HG02763 (cell line): ENCODE data around the gene SLC4A11.

Experiments used
- ATAC-seq: cut with Tn5 transposase; IDR thresholded peaks from one replicate; pipeline ENCODE4 v1.9.1; 2021; ENCODE audit warnings: mild to moderate bottlenecking, moderate library complexity; ENCODE audit not compliant: unreplicated experiment

The SLC4A11 gene

DNA sequence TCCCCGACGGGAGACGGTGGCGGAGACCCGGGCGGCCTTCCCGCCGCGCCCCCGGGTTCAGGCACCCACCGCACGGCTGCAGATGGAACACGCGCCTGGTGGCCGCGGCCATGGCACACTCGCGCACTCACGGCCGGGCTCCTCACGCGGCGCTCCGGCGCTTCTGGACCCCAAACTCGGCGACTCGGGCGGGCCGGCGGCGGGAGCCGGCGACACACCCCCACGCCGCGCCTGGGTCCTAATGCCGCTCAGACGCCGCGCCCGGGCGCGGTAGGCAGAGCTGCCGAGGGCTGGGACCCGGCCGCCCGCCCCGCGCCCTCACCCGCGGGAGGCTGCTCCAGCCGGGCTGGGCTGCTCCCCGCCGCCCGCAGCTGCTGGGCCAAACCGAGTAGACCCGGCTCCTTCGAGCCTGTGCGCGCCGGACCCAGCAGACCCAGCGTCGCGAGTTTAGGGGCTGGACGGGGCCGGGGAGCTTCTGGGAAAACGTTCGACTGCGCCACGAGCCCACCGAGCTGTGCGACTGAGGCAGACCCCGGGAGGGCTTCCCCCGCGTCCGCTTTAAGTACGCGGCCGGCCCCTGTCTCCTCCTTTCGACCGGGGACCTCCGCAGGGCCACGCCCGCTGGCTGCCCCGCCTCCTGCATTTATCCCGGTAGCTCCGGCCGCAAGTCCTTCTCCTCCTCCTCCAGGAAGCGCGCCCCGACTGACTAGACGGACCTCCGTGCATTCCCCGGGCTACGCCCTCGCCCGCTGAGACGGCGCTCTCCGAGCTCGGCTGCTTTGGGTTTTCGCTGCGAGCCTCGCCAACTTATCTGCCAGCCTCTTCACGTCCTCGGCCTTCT lies at the start of gene SLC4A11:
TSS of gene SLC4A11 (minus strand) at position 165 of the 841 bp plus-strand sequence. CDS start at position 112, 53 bp downstream.
- ATAC-seq = no peak

DNA sequence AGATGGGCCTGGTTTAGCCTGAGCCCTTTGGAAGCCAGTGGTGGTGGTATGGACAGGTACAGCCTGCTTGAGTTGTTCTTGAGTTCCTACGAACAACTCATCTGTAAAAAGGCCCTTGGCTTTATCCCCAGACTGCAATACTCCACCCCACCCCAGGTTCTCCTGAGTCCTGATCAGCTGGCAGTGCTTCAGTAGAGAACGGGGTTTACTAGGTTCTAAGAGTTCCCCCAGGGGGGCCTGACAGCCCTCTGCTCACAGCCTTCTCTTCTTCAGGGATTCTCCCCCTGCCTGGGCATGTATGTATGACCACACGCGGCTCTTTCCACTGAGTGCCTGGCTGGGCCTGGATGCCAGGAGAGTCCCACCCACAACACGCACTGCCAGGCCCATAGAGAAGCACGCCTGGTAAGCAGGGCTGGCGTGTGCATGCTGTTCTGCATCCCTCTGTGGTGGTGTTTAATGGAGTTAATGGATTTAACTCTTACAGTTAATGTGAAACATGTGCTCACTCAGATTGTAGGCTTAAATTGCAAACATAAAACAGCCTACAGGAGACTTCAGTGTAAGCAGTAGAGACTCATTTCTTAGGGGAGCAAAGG lies 44.3 kb upstream of the SLC4A11 start:
- no peak for ATAC-seq

DNA sequence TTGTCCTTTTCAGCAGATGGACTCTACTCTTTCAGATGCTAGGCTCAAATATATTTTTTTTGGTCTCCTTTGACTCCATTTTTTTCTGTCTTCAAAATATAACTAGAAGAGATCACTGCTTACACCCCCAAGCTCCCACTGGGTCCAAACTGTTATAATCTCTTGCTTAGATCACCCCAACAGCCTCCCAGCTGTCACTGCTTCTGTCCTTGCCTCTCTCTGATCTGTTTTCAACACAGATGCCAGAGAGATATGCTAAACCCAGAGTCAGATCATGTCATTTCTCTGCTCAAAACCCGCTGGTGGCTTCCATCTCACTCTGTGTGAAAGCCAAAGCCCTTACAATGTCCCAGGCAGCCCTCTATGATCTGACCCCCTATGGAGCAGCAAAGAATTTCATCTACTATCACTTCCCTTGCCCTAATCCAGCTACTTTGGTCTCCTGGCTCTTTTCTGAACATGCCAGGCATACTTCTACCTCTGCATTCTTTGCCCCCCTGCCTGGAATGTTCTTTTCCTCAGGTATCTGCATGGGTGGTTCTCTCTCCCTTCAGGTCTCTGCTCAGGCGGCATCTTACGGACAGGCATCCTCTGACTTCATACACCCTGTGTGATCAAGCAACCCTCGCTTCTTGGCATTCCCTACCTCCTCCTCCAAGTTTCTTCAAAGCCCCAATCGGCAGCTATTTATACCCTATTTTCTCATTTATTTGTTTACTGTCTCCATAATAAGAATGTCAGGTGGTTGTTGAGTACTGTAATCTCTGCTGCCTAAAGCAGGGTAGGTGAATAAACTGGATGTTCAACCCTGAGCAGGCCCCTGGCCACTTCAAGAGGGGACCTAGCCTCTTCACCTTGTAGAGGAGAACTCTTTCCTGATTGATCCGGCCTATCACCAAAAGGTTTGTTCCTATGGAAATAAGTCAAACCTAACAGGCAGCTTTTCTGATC lies 43.6 kb upstream of the SLC4A11 start:
- no peak for ATAC-seq

DNA sequence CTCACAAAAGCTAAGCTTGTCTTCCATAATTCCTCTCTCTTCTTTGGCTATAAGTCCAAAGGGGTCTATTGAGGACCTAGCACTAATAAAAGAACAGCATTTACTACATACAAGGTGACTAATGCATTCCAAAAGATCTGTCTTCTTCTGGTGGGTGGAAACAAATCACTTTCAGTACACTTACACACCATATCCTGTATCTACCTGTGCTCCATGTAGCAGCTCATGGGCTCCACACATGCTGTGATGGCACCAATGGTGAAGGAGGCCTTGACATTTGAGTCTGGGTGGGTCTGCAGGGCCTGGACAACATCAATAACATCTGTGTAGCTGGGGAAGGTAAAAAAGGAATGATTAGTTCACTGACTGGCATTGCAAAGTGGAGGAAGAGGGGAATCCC lies 42.4 kb upstream of the SLC4A11 start:
- ATAC-seq = no peak

DNA sequence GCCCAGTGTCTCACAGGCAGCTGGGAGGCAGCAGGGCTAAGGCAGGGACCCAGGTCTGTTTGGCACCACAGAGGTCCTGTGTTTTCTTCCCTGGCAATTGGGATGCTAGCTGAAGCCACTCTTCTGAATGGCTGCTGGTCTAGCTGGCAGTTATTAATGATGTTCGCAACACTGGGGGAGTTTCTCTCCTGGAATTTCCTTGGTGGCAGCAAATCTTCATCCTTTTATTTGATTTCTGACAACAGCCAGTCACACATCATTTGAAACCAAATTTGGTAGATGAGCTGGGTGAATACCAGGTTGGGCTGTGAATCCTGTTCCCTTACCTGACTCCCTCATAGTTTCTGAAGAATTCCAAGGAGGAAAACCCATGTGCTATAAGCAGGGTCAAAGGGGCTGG lies 40.8 kb upstream of the SLC4A11 start:
- ATAC-seq = no peak

DNA sequence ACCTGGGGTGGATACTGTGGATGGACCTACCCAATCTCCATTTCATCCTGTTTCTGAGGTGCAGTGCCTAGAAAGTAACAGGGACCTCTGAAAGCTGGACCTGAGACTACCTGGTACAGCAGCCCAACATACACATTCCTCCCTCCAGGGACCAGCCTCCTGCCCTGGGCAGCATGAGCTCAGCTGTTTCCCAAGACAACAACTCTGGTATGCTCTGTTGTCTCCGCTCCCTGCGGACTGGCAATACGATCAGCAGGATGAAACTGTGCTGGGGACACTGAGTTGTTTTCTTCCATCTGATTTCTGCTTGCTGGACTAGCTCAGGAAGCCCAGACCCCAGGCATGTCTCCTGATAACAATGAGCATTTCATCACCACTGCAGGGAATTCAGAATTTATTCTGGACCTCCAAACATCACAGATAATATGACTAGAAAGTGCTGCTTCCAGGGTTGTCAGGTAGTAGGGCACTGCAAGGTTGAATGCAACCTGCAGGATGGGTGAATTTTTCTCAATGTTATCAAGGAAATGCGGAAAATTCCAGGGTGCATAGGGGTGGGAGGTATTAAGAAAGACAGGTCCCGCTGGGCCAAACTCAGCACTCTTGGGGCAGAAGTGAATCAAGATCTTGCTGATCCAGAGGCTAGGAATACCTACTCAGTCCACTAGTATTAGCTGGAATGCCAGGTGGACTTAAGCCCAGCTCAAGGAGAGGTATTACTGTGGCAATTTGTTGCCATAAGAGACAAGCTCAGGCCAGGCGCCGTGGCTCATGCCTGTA lies 38.9 kb upstream of the SLC4A11 start:
- ATAC-seq = no peak

DNA sequence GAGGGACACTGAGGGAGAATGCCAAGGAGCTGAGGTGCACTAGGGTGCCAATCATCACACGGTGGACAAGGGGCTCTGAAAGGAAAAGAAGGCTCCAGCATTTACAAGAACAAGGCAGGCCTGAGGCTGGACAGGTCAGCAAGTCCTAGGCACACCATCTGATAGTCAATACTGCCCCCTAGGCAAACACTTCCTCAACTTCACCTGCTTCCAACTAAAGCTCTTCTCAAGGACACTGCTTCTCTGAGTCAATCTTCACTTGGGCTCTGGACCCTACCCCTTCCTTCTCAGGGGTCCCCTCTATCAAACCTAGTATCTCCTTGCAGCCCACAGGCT lies 37.7 kb upstream of the SLC4A11 start:
- ATAC-seq = no peak

DNA sequence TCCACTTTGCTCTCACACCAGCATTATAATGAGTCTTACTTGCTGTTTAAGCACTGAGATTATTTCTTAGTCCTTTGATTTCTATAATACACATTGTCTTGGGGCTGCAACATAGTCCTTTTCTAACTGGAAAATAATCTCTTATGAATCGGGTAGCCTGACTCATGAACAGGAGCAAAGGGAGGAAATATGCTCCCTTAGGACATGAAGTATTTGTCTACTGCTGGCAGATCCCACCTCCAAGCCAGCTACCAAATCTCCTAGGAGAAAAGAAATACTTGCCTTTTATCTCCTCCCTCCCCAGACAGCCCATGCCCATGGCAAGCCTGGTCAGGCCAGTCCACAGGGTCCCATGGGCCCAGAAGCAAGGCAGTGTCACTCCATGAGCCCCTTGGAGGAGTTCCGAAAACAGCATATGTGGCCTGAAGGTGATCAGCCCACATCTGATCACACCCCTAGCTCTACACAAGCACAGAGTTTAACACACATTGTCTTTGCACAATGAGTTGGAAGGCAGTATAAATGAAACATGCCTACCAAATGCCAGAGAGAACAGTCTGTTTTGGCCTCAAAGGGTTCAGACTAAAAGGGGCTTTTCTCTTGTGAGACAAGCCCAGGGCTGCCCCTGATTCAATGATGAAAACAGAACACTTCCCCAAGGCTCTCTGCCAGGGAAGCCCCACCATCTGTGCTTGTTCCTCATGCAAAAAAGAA lies 37.1 kb upstream of the SLC4A11 start:
- no peak for ATAC-seq

DNA sequence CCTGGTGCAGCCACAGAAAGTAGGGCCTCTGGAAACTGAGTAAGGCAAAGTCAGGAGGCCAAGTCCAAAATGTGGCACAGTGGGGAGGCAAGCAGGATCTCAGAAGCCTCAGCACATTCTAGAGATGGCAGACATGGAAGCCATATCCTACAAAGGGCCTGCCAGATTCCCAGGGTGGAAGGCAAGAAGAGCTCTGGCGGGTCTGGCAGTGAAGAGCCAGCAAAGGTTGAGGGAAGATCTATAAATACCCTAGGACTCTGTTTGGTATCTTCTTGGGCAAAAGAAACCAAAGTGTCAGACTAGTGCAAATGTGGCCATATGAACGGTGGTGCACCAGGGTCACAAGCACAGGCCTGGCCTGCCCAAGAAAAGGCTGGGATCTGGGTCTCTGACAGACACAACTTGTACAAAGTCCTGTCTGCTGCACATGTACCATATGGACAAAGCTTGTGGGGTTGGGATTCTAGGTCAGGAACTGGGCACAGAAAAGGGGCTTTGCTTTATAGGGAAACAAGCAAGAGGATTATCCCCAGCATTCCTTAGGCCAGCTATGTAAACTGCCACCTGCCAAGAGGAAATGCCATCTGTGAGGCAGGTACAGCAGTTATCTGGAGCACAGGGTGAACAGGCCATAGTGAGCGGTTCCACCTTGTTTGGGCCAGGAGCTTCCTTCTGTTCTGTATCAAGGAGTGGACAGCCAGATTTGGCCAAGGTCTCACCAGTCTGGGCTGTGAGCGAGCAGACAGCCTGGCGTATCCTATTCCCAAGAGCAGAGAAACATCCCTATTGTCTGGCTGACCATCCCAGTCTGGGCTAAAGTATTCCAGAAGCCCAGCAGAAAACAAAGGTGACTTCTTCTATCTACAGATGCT lies 36.3 kb upstream of the SLC4A11 start:
- no peak for ATAC-seq

DNA sequence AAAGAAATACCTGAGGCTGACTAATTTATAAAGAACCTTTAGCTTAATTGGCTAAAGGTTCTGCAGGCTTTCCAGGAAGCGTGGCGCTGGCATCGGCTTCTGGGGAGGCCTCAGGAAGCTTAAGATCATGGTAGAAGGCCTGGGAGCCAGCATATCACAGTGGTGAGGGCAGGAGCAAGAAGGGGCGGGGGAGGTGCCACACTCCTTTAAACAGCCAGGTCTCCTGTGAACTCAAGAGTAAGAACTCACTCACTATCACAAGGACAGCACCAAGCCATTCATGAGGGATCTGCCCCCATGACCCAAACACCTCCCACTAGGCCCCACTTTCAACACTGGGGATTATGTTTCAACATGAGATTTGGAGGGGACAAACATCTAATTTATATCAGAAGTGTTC lies 34.4 kb upstream of the SLC4A11 start:
- ATAC-seq = no peak

DNA sequence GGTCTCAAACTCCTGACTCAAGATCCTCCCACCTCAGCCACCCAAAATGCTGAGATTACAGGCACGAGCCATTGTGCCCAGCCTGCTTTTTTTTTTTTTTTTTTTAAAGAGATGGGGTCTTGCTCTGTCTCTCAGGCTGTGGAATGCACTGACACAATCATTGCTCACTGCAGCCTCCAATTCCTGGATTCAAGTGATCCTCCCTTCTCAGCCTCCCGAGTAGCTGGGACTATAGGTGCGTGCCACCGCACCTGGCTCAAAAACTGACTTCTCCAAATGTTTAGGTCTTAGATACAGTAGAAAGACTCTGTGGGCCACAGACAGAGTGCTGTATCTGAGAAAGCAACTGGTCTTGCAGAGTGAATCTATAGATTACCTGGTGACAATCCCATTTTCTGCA lies 31.1 kb upstream of the SLC4A11 start:
- ATAC-seq = no peak

DNA sequence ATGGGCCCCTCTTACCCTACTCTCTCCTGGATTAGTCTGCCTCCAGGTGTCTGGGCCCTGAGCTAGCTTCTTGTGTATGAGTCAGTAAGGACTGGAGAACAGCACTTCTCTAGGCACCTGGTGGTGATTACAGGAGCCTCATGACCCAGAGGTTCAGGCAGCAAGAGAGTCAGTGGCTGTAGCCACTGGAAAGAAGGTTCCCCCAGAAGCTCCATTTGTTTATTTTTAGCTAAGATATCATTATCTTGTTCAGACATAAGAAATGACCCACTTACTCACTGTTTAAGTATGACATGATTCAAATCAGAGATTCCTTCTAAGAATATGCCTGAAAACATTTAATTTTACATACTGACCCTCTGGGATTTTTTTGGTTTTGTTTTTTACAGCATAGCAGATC lies 23.6 kb upstream of the SLC4A11 start:
- ATAC-seq = no peak

DNA sequence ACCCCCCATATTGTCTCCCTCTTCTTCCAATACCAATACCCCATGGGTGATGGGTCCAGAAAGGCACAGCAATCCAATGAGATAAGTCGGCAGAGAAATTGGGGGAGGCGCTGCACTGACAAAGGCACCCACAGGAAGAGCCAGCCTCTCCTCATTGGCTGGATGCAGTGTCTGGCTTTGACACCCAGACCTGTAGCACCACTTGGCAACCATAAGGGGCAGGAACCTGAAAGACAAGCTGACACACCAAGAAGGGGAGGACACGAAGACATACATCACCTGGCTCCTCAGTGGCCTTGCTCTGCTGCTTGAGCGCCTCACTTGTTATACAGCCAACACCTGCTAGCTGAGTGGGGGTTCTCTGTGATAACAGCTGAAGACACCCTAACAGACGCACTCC lies 19.4 kb upstream of the SLC4A11 start:
- no peak for ATAC-seq

DNA sequence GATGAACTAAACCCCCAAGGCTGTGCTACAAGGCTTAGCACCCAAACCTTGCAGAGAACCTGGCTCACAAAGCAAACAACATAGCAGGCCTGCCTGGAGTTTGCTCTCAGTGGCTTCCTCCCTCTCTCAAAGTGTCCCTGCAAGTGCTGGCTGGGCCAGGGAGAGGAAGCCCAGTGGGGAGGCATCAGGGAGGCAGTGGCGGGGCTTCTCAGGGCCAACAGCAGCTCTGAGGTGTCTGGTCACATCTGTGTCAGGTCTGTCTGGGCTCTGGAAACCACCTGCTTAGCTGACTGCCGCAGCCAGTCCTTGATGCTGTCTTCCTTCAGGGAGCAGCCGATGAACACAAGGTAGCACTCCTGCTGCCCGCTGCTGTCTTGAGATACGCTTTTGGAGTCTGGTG lies 16.7 kb upstream of the SLC4A11 start:
- no peak for ATAC-seq

DNA sequence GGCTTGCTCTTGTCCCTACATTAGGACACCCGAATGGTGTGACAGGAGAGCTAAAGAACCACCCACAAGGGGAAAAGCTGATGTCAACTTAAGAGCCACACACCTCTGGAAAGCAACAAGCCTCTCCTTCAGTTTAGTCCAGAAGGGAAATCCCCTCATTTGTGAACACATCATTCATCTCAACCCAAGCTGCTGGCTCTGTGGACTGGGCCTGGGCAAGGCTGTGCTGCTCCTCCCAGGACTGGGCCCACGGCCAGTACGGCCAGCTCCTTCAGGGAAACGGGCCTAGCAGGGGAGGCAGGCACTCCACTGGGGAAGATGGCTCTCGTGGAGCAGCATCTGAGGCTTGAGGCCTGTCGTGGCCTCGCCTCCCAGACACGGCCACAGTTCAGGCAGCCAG lies 12.8 kb upstream of the SLC4A11 start:
- no peak for ATAC-seq

DNA sequence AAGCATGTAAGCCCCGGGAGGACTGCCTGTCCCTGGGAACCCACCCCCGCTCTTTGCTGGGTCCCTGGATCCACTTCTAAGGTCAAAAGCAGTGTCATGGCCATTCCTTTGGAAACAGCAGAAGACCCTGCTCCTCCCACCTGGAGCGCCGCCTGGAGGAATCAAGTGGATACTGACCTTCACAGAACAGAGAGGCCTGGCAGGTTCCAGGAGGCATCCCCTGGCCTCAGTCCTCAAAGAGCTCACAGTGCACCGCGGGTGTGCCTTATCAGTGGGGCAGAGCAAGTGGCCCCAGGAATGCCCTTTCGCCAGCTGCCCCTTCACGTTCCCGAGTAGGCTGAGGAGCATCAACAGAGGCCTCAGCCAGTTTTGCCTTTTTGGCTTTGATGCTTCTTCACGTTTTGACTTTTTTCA lies 11.1 kb upstream of the SLC4A11 start:
- no peak for ATAC-seq

DNA sequence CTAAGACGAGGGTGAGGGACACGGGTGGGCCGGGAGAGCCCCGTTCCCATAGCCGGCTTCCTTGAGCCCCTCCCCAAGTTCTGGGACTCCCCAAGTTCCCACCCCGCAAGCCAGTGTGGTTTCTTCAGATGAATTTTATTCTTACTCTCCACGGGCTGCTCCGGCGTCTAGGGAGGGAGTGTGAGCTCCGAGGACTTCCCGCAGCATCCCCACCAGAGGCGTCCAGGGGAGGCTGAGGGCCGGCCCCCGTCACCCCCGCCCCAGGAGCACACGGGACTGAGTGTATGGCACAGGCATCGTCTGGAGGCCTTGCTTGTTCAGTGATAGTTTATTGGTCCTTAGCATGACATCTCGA lies 10.0 kb upstream of the SLC4A11 start:
- no peak for ATAC-seq

DNA sequence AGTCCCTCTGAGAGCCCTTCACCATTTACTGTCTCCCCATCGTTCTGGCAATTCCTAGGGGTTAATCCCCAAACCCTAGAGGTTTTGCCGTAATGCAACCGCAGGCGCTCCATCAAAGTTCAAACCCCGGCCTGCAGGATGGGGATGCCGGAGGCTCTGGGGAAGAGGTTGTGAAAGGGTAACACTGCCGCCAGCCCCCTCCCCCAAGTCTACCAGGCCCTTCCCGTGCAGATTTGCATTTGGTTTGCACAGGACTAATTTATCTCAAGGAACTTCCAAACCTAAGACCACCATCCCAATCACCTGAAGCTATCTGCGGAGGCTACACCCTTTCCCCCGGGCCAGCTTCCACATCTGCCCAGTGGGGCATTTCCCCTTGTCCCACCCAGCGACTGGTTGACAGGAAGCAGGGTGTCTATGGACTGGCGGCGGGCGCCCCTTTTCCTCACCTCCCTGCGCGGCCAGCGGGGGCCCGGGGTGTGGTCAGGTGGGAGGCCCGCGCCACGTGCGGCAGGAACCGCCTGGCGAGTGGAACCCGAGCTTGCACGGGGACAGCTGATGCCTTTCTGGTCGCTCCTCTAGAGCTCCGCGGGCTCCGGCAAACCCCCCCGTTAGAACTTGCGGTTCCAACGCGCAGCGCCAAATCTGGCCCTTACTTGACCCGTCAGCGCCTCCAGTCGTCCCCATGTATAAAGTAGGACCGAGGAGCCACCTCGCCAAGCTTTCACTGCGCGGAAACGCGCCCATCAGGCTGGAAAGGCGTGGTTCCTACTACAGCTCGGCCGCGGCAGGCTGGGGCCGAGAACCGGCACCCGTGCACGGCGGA lies 9.4 kb upstream of the SLC4A11 start:
- no peak for ATAC-seq
